CMK (cell line): ENCODE measurements around the gene PLEKHA6.

ENCODE experiments used
- DNase-seq: peaks from one replicate; pipeline ENCODE4 v3.0.0-alpha.2; 2010; ENCODE audit warnings: low read depth

The PLEKHA6 gene, protein sequence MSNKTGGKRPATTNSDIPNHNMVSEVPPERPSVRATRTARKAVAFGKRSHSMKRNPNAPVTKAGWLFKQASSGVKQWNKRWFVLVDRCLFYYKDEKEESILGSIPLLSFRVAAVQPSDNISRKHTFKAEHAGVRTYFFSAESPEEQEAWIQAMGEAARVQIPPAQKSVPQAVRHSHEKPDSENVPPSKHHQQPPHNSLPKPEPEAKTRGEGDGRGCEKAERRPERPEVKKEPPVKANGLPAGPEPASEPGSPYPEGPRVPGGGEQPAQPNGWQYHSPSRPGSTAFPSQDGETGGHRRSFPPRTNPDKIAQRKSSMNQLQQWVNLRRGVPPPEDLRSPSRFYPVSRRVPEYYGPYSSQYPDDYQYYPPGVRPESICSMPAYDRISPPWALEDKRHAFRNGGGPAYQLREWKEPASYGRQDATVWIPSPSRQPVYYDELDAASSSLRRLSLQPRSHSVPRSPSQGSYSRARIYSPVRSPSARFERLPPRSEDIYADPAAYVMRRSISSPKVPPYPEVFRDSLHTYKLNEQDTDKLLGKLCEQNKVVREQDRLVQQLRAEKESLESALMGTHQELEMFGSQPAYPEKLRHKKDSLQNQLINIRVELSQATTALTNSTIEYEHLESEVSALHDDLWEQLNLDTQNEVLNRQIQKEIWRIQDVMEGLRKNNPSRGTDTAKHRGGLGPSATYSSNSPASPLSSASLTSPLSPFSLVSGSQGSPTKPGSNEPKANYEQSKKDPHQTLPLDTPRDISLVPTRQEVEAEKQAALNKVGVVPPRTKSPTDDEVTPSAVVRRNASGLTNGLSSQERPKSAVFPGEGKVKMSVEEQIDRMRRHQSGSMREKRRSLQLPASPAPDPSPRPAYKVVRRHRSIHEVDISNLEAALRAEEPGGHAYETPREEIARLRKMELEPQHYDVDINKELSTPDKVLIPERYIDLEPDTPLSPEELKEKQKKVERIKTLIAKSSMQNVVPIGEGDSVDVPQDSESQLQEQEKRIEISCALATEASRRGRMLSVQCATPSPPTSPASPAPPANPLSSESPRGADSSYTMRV

GRCh38 chr1:204359474-204360255 lies at the start of gene PLEKHA6:
TSS of gene PLEKHA6 (minus strand) at chr1:204359929. CDS start at chr1:204273727, 86,202 bp downstream.
- DNase-seq: peak; percentile 86

DNA sequence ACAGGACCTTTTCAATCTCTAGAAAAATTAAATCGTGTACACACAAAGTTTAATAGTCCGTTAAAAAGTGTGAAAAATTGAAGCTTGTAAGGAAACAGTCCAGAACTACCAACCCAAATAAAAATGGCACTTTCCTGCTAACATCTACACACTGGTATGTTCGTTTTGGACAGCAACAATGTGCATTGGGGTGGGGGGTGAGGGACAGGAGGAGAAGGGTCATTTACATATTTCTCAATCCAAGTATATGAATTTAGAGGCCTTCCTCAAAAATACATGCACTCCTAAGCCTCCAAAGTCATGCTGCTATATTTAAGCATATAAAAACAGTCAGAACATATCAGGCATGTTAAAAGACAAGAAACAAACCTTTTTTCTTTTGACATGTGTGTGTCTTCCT lies 49.4 kb upstream of the PLEKHA6 start:
- DNase-seq: no peak

DNA sequence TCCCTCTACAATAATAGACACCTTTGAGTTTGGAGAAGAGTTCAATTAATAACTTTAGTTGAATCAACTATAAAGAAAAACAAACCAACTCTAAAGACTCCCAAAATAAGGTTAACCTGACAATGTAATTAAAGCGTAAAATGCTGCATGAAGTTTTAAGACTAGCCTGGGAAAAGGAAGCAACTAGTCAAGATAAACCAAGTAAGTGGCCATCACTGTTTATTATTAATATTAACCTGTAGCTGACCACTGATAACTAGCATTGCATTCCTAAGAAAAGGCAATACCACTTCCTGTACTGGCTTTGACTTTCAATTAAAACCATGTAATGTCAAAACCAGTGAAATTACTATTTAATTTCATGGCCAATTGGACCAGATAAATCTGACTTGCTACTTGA lies 48.9 kb upstream of the PLEKHA6 start:
- no peak for DNase-seq

DNA sequence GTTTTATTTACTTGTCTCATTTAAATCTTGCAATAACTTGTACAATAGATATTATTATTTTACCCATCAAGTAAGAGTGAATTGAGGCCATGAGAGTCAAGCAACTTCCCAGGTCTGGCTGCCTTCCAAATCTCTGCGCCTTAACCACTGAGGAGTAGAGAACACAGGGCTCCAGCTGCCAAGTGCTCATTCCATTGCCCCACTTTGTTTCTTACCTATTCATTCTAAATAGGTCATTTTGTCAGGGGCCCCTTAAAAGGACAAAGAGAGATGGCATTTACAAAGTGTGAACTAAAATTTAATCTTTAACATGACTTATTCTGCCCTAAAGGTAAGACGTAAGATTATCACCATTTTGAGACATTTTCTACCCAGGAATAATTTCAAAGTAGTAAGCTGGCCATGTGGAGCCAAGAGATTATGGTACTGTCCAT lies 48.4 kb upstream of the PLEKHA6 start:
- DNase-seq: no peak

DNA sequence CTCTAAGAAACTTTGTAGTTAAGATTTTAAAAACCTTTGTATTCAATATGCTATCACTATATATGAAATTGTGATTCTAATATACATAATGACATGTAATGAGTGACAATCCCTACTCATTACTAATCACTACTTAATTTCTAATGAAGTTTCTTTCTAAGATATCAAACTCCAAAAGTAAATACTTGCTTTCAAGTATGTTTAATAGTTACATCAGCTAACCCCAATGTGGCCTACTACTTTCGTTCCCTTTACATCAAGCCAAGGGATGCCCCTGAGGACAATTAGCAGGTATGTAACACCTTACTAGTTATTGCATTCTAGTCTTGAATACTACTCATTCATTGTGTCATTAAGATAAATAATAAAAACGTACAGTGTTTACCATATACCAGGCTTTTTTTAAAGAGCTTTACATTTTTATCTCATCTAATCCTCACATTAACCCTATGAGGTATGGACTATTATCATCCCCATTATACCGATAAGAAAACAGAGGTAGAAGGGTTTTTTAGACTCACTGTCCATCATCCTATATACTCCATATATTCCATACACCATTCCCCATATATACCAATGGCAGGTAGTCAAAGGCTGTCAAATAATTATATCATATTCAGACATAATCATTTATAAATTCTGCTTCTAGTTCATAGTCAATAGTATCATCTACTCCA lies 47.7 kb upstream of the PLEKHA6 start:
- no peak for DNase-seq

DNA sequence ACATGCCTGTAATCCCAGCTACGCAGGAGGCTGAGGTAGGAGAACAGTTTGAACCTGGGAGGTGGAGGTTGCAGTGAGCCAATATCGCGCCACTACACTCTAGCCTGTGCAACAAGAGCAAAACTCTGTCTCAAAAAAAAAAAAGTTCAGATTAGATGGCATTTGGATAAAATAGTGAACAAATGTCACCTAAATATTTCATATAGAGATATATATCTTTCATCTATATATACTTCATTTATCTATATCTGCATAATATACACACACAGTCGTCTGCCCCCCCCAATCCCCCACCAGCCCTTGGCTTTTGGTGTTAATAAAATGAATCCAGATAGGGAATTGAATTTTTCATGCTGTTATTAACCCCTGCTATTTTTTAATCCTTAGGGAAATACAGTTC lies 46.9 kb upstream of the PLEKHA6 start:
- DNase-seq: no peak

- no peak for DNase-seq
Observed at GRCh38 chr1:204405988-204406387, 46.3 kb upstream of the PLEKHA6 start.

DNA sequence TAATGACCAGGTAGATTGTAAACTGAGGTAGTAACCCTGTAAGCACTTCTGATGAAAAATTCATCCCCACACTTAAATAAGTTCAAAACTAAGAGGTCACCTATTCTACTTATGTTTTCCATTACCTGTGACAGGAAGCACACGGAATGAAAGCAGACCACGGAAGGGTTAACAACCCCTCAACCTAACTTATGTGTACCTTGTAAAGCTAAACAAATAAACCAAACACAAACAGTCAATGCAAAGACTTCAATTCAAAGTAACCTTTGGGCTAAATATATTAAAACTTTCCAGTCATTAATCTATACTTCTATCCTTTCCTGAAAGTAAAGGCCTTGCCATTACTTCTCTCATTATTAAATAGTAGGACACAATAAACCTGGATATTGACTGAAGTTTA lies 44.9 kb upstream of the PLEKHA6 start:
- no peak for DNase-seq

DNA sequence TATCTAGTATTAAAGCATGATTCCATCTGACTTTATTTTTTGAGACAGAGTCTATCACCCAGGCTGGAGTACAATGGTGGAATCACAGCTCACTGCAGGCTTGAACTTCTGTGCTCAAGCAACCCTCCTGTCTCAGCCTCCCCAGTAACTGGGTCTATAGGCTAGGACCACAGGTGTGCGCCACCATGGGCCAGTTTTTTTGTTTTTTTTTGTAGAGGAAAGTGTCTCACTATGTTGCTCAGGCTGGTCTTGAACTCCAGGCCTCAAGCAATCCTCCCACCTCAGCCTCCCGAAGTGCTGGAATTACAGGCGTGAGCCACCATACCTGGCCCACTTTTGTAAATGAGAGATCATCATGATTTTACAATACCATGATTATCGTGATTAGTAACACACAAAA lies 42.7 kb upstream of the PLEKHA6 start:
- DNase-seq: no peak

- no peak for DNase-seq
Observed at GRCh38 chr1:204401730-204402129, 42.0 kb upstream of the PLEKHA6 start.

DNA sequence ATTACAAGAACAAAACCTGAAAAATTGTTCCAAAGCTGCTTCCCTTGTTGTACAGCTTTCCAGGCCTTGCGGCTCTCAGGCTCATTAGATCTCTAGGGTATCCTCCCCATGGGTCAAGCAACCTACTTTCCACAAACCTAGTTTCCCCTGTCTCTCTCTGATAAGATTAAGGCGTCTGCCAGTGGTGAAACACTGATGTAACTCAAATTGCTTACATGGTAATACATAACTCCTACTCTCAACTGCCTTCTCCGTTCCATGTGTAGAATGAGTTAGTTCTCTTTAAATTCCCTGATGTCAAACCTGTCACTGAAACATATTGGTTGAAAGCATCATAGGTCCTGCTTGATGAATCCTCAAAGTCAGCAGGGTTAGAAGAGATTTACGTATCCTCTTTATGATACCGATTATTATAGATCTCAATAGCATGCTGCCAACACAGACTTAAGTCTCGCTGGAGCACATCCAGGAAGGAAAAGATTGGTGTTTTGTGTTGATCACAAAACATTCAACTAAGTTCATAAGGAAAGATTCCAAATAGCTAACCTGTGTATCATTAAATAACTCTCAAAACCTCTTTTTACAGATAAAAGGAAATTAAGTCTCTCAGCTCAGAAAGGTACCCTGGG lies 41.3 kb upstream of the PLEKHA6 start:
- no peak for DNase-seq

DNA sequence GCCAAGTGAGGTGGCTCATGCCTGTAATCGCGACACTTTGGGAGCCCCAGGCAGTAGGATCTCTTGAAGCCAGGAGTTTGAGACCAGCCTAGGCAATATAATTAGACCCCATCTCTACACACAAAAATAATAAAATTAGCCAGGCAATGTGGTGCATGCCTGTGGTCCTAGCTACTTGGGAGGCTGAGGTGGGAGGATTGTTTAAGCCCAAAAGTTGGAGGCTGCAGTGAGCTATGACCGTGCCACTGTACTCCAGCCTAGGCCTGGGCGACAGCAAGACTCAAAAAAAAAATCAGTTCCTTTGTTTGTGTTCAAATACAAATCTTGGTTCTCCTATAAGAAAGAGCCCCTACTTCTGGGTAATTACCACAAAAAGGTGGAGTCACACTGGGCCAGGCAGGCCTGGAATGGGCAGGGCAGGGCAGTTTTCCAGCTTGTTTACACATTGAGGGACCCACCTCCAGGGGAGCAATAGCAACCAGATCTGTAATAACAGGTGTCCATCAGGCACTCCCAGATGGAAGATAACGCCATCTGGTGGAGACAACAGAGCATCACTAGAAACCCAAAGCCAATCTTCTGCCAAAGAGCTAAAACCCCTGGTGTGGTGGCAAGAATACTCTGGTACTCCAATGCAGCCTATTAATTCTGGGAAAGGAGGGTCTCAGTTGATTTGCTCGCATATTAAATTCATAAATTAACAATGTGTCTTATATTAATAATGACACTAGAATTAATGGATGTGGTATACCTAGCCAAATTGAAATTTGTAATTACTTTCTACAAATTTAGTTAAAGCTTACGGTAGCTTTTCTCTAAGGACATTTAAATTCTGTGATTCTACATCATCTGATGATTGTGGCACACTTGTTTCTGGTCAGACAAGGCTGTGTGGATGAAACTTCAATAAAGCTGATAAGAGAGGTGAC lies 38.7 kb upstream of the PLEKHA6 start:
- peak; percentile 88 for DNase-seq

DNA sequence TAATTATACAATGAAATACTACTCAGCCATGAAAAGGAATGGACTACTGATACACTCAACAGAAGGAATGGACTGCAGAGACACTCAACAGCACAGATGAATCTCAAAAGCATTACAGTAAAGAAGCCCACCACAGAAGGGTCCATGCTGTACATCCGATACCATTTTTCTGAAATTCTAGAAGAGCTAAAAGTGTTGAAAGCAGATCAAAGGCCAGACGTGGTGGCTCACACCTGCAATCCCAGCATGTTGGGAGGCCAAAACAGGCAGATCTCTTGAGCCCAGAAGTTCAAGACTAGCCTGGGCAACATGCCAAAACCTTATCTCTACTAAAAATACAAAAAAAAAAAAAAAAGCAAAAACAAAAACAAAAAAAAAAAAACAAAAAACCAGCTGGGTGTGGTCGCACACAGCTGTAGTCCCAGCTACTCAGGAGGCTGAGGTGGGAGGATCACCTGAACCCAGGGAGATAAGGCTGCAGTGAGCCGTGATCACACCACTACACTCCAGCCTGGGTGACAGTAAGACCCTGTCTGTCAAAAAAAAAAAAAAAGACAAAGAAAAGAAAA lies 36.4 kb upstream of the PLEKHA6 start:
- no peak for DNase-seq

- DNase-seq: no peak
Observed at GRCh38 chr1:204391629-204392028, 31.9 kb upstream of the PLEKHA6 start.

GRCh38 chr1:204390751-204391466 lies 31.2 kb upstream of the PLEKHA6 start:
- DNase-seq: no peak

- no peak for DNase-seq
Observed at GRCh38 chr1:204385727-204386126, 26.0 kb upstream of the PLEKHA6 start.

- no peak for DNase-seq
Observed at GRCh38 chr1:204384636-204385352, 25.1 kb upstream of the PLEKHA6 start.
